ENCODE data around the gene DUSP5. TPM values are rescaled to one million over a fixed set of nuclear protein-coding genes. Genes with fewer than 3 reads are reported as not detected.
"Not testable (repeated sequence)": the region's sequence is repeated elsewhere in the genome, so short reads cannot be mapped to it uniquely, and the experiment has no call there.

The DUSP5 gene
- total RNA-seq (ENCODE audit: insufficient read depth, low replicate concordance) = 7.2 TPM

GRCh38 chr10:110497438-110498086 is at the start of gene DUSP5:
DUSP5 (plus strand) TSS chr10:110497907; CDS start chr10:110498122, 215 bp downstream.
- DNase-seq (ENCODE audit: low spot score) = peak; percentile 96

GRCh38 chr10:110448682-110449418 is 48.9 kb upstream of the DUSP5 start:
- no peak for DNase-seq (ENCODE audit: low spot score)

GRCh38 chr10:110455446-110455845 is 42.3 kb upstream of the DUSP5 start:
- DNase-seq (ENCODE audit: low spot score) = no peak

GRCh38 chr10:110456046-110456445 is 41.7 kb upstream of the DUSP5 start:
- DNase-seq (ENCODE audit: low spot score) = no peak

GRCh38 chr10:110456523-110457091 is 41.1 kb upstream of the DUSP5 start:
- DNase-seq (ENCODE audit: low spot score) = peak; percentile 51

GRCh38 chr10:110457851-110458250 is 39.9 kb upstream of the DUSP5 start:
- no peak for DNase-seq (ENCODE audit: low spot score)

GRCh38 chr10:110458266-110458920 is 39.3 kb upstream of the DUSP5 start:
- peak; percentile 60 for DNase-seq (ENCODE audit: low spot score)

- DNase-seq (ENCODE audit: low spot score) = no peak
Observed at GRCh38 chr10:110459600-110459999, 38.1 kb upstream of the DUSP5 start.

- DNase-seq (ENCODE audit: low spot score) = no peak
Observed at GRCh38 chr10:110460111-110460809, 37.4 kb upstream of the DUSP5 start.

GRCh38 chr10:110461088-110461487 is 36.6 kb upstream of the DUSP5 start:
- no peak for DNase-seq (ENCODE audit: low spot score)

GRCh38 chr10:110461530-110461929 is 36.2 kb upstream of the DUSP5 start:
- peak; percentile 35 for DNase-seq (ENCODE audit: low spot score)

GRCh38 chr10:110462166-110463095 is 35.3 kb upstream of the DUSP5 start:
- no peak for DNase-seq (ENCODE audit: low spot score)

GRCh38 chr10:110468258-110468657 is 29.4 kb upstream of the DUSP5 start:
- DNase-seq (ENCODE audit: low spot score) = not testable (repeated sequence)

- DNase-seq (ENCODE audit: low spot score) = not testable (repeated sequence)
Observed at GRCh38 chr10:110470541-110470940, 27.2 kb upstream of the DUSP5 start.

GRCh38 chr10:110471566-110472139 is 26.1 kb upstream of the DUSP5 start:
- no peak for DNase-seq (ENCODE audit: low spot score)

- peak; percentile 30 for DNase-seq (ENCODE audit: low spot score)
Observed at GRCh38 chr10:110474017-110474416, 23.7 kb upstream of the DUSP5 start.

GRCh38 chr10:110474826-110475225 is 22.9 kb upstream of the DUSP5 start:
- no peak for DNase-seq (ENCODE audit: low spot score)

- DNase-seq (ENCODE audit: low spot score) = no peak
Observed at GRCh38 chr10:110475722-110476515, 21.8 kb upstream of the DUSP5 start.

- DNase-seq (ENCODE audit: low spot score) = no peak
Observed at GRCh38 chr10:110479710-110480109, 18.0 kb upstream of the DUSP5 start.

All from umbilical cord (tissue), 2 donors.